HCT116 (cell line): ENCODE measurements around the gene PRDX3.

ENCODE experiments used
- CTCF ChIP-seq, 3 experiments: fragments of 200-600 bp in 1 of 3; sonication (generic) in 1 of 3; IDR thresholded peaks in 2 of 3; conservative IDR thresholded peaks in 1 of 3; 2 replicates each; pipeline ENCODE4 v1.5.1; 2012 to 2017; ENCODE audit warnings: low read depth in 2 of 3, low read length in 2 of 3, antibody characterized with exemption in 1 of 3, borderline replicate concordance in 1 of 3, control low read depth in 1 of 3, mild to moderate bottlenecking in 1 of 3, mixed read lengths in 1 of 3, mixed run types in 1 of 3, moderate library complexity in 1 of 3; ENCODE audit not compliant: insufficient read depth in 1 of 3
- EZH2phosphoT487 ChIP-seq: fragments of 200-600 bp; IDR thresholded peaks from 2 replicates; pipeline ENCODE4 v1.6.1; 2018; ENCODE audit warnings: antibody characterized with exemption, borderline replicate concordance
- JUND ChIP-seq: IDR thresholded peaks from 2 replicates; pipeline ENCODE4 v1.6.1; 2012
- MAX ChIP-seq: IDR thresholded peaks from 2 replicates; pipeline ENCODE4 v1.6.1; 2012
- POLR2A ChIP-seq: IDR thresholded peaks from 2 replicates; pipeline ENCODE4 v1.7.0; 2011; ENCODE audit warnings: borderline replicate concordance; ENCODE audit not compliant: insufficient read depth, insufficient read length; ENCODE audit errors: extremely low read depth
- POLR2AphosphoS5 ChIP-seq: IDR thresholded peaks from 2 replicates; pipeline ENCODE4 v1.6.1; 2011; ENCODE audit warnings: mild to moderate bottlenecking, low read depth, low read length, moderate library complexity
- RAD21 ChIP-seq: IDR thresholded peaks from 2 replicates; pipeline ENCODE4 v1.6.1; 2012; ENCODE audit warnings: low read depth, mild to moderate bottlenecking
- SIN3A ChIP-seq: IDR thresholded peaks from 2 replicates; pipeline ENCODE4 v1.6.1; 2012; ENCODE audit warnings: low read depth
- SP1 ChIP-seq: IDR thresholded peaks from 2 replicates; pipeline ENCODE4 v1.6.1; 2012; ENCODE audit warnings: low read depth
- TCF7L2 ChIP-seq: IDR thresholded peaks from 2 replicates; pipeline ENCODE4 v1.7.0; 2011; ENCODE audit warnings: borderline replicate concordance, inconsistent platforms; ENCODE audit not compliant: insufficient read depth, insufficient read length; ENCODE audit errors: extremely low read depth
- ZNF274 ChIP-seq: fragments of 200-500 bp; sonication (Bioruptor generic); IDR thresholded peaks from 2 replicates; pipeline ENCODE4 v1.6.1; 2014; ENCODE audit warnings: mild to moderate bottlenecking, low read depth, low read length, inconsistent platforms
- TF ChIP-seq, protein P1 (sequence below): IDR thresholded peaks from 2 replicates; pipeline ENCODE4 v1.6.1; 2012

DNA sequence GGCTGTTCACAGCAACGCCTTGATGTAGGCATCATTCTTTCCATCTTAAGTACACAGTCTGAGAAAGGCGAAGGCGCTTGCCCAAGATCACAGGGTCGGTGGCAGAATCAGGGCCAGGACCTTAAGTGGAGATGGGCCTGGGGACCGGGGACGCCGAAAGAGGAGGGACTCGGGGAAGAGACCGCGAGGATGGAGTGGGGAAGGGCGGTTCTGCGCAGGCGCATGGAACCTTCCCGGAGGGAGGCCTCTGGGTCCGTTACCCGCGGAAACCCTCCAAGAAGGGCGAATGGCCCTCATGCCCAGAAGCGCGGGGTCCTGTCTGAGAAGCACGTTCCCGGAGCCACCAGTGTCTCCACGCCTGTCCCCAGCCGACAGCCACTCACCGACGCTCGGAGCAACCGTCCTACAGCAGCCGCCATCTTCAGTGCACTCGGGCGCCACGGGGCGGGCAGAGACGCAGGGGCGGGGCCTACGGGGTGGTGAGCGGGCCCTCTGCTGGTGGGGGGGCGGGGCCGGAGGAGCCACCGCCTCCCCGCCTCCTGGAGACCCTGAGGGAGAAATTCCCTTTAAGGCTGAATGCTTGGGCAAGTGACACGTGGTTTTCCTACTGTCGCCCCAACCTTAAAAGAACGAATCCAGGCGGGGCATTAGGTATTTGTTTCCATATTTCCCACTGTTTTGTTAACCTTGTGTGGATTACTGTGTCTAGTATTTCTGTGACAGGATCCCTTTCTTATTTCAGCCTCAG, at the start of gene PRDX3:
- TF ChIP-seq JUND, result no peak
- no peak for TF ChIP-seq ZNF274
- TF ChIP-seq, protein P1, sequence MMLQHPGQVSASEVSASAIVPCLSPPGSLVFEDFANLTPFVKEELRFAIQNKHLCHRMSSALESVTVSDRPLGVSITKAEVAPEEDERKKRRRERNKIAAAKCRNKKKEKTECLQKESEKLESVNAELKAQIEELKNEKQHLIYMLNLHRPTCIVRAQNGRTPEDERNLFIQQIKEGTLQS, result no peak
- TF ChIP-seq CTCF (IDR thresholded peaks at IDR 0.05 in 2 of 3, conservative IDR thresholded peaks at IDR 0.05 in 1 of 3; ENCODE audit: borderline replicate concordance in 1 of 3, insufficient read depth in 1 of 3, low read depth in 2 of 3, low read length in 2 of 3), result no peak; a peak in 1 of 6 replicates
- peak; percentile 86 for TF ChIP-seq SIN3A
- TF ChIP-seq TCF7L2, result no peak
- no peak for TF ChIP-seq RAD21
- peak; percentile 93 for TF ChIP-seq POLR2A
- TF ChIP-seq MAX, result peak; percentile 90
- peak; percentile 36; the same call in 1 of the 2 replicates for TF ChIP-seq SP1
- TF ChIP-seq POLR2AphosphoS5, result peak; percentile 100
- TF ChIP-seq EZH2phosphoT487, result no peak
